Measurements from ENCODE around the gene EPS8L2.

EPS8L2 gene

GRCh38 chr11:766106-766935 lies 60.3 kb downstream of the EPS8L2 start:
- ChIA-PET POLR2A (interaction anchor here (0.6 to 1.1 kb wide), 2 partner anchors 40 to 260 kb away, joined by 5 read pairs; no protein-coding TSS in a partner anchor), CTCF (interaction anchor here (0.6 to 1.0 kb wide), 4 partner anchors 9 to 47 kb away, joined by 3 to 5 read pairs (median 4); partner anchors contain the start of gene GATD1)
- H3K36me3 ChIP-seq (ENCODE audit: control insufficient read depth in 2 of 2, insufficient read depth in 1 of 2, low read length in 2 of 2), result peaks cover 4 to 76% of the 10 kb centered on the region in 2 experiments; a peak in 2 of 3 replicates
- H3K27ac ChIP-seq (ENCODE audit: extremely low read depth, low read depth, low read length), result no peak overlapping the region
- no peaks in the 10 kb centered on the region for H3K4me1 ChIP-seq (ENCODE audit: control insufficient read depth, insufficient read depth, low read length)
- H3K4me3 ChIP-seq (ENCODE audit: low read depth, low read length), result no peak overlapping the region
- no peaks in the 10 kb centered on the region for H3K9me3 ChIP-seq (ENCODE audit: control insufficient read depth, insufficient read depth, low read depth, low read length)
- TF ChIP-seq KLF9 (tag by site-specific recombination; IDR thresholded peaks at IDR 0.05; ENCODE audit: low read depth) (peak; percentile 86), ZNF335 (tag by site-specific recombination; conservative IDR thresholded peaks at IDR 0.05) (no peak), KLF10 (tag by site-specific recombination; IDR thresholded peaks at IDR 0.05) (peak; percentile 89), IKZF3 (tag by site-specific recombination; IDR thresholded peaks at IDR 0.05) (no peak)

DNA sequence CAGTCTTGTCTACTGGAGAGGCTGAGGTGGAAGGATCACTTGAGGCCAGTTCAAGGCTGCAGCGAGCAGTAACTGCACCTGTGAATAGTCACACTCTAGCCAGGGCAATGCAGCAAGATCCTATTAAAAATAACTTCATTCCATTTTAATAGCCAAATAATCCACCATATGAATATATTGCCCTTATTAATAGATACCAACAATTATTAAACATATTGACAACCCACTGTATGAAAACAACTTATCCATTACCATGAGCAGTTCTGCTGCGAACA lies 60.8 kb downstream of the EPS8L2 start:
- Histone ChIP-seq H3K27ac (ENCODE audit: extremely low read depth, low read depth, low read length) (no peak overlapping the region), H3K36me3 (ENCODE audit: control insufficient read depth in 2 of 2, insufficient read depth in 1 of 2, low read length in 2 of 2) (peaks cover under 1 to 77% of the 10 kb centered on the region in 2 experiments; a peak in 2 of 3 replicates), H3K4me1 (ENCODE audit: control insufficient read depth, insufficient read depth, low read length) (no peaks in the 10 kb centered on the region), H3K4me3 (ENCODE audit: low read depth, low read length) (no peak overlapping the region), H3K9me3 (ENCODE audit: control insufficient read depth, insufficient read depth, low read depth, low read length) (no peaks in the 10 kb centered on the region)
- TF ChIP-seq KLF10 (tag by site-specific recombination; IDR thresholded peaks at IDR 0.05) (peak; percentile 19; the same call in 1 of the 2 replicates), AEBP2 (tag by site-specific recombination; IDR thresholded peaks at IDR 0.05; ENCODE audit: borderline replicate concordance) (no peak), ZNF121 (tag by site-specific recombination; IDR thresholded peaks at IDR 0.05) (peak; percentile 95)
- POLR2A ChIA-PET, result interaction anchor here (1.1 kb wide), 1 partner anchor 41 kb away, joined by 5 read pairs; no protein-coding TSS in a partner anchor
- CTCF ChIA-PET, result no interaction called here

- TF ChIP-seq ZIC2 (tag by site-specific recombination; IDR thresholded peaks at IDR 0.05) (peak; percentile 60), ZNF248 (tag by site-specific recombination; IDR thresholded peaks at IDR 0.05) (no peak)
- ChIA-PET POLR2A (no interaction called here), CTCF (no interaction called here)
- no peak overlapping the region for H3K27ac ChIP-seq (ENCODE audit: extremely low read depth, low read depth, low read length)
- no peaks in the 10 kb centered on the region for H3K9me3 ChIP-seq (ENCODE audit: control insufficient read depth, insufficient read depth, low read depth, low read length)
- peaks cover 0 to 77% of the 10 kb centered on the region in 2 experiments; a peak in 2 of 3 replicates for H3K36me3 ChIP-seq (ENCODE audit: control insufficient read depth in 2 of 2, insufficient read depth in 1 of 2, low read length in 2 of 2)
- H3K4me1 ChIP-seq (ENCODE audit: control insufficient read depth, insufficient read depth, low read length), result no peaks in the 10 kb centered on the region
- no peak overlapping the region for H3K4me3 ChIP-seq (ENCODE audit: low read depth, low read length)
These were observed 61.2 kb downstream of the EPS8L2 start for GRCh38 chr11:767238-767637.

GRCh38 chr11:769887-770641 lies 64.0 kb downstream of the EPS8L2 start:
- POLR2A ChIA-PET, result interaction anchor here (0.9 kb wide), 1 partner anchor 20 kb away, joined by 3 read pairs; the partner anchor contains the start of gene CEND1
- no peak overlapping the region for H3K27ac ChIP-seq (ENCODE audit: extremely low read depth, low read depth, low read length)
- TF ChIP-seq, protein P1, sequence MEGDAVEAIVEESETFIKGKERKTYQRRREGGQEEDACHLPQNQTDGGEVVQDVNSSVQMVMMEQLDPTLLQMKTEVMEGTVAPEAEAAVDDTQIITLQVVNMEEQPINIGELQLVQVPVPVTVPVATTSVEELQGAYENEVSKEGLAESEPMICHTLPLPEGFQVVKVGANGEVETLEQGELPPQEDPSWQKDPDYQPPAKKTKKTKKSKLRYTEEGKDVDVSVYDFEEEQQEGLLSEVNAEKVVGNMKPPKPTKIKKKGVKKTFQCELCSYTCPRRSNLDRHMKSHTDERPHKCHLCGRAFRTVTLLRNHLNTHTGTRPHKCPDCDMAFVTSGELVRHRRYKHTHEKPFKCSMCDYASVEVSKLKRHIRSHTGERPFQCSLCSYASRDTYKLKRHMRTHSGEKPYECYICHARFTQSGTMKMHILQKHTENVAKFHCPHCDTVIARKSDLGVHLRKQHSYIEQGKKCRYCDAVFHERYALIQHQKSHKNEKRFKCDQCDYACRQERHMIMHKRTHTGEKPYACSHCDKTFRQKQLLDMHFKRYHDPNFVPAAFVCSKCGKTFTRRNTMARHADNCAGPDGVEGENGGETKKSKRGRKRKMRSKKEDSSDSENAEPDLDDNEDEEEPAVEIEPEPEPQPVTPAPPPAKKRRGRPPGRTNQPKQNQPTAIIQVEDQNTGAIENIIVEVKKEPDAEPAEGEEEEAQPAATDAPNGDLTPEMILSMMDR (tag by site-specific recombination; IDR thresholded peaks at IDR 0.05), result no peak
- no peak for TF ChIP-seq ZNF48 (tag by site-specific recombination; IDR thresholded peaks at IDR 0.05)
- TF ChIP-seq ZNF184 (tag by site-specific recombination; IDR thresholded peaks at IDR 0.05), result no peak
- no peak for TF ChIP-seq ZNF473 (tag by site-specific recombination; IDR thresholded peaks at IDR 0.05)
- no peak for TF ChIP-seq ZNF416 (tag by site-specific recombination; IDR thresholded peaks at IDR 0.05)
- no peak for TF ChIP-seq HOXD13 (CRISPR knock-in tag; IDR thresholded peaks at IDR 0.05; ENCODE audit: borderline replicate concordance)
- no peak for TF ChIP-seq SETDB1 (IDR thresholded peaks at IDR 0.05; ENCODE audit: insufficient read length, low read length)
- no peak for TF ChIP-seq WT1 (tag by site-specific recombination; IDR thresholded peaks at IDR 0.05)
- TF ChIP-seq, protein P2, sequence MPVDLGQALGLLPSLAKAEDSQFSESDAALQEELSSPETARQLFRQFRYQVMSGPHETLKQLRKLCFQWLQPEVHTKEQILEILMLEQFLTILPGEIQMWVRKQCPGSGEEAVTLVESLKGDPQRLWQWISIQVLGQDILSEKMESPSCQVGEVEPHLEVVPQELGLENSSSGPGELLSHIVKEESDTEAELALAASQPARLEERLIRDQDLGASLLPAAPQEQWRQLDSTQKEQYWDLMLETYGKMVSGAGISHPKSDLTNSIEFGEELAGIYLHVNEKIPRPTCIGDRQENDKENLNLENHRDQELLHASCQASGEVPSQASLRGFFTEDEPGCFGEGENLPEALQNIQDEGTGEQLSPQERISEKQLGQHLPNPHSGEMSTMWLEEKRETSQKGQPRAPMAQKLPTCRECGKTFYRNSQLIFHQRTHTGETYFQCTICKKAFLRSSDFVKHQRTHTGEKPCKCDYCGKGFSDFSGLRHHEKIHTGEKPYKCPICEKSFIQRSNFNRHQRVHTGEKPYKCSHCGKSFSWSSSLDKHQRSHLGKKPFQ (tag by site-specific recombination; IDR thresholded peaks at IDR 0.05), result no peak
- TF ChIP-seq ZNF544 (tag by site-specific recombination; IDR thresholded peaks at IDR 0.05), result no peak
- TF ChIP-seq KLF16 (tag by site-specific recombination; IDR thresholded peaks at IDR 0.05), result no peak
- CTCF ChIA-PET, result no interaction called here
- H3K36me3 ChIP-seq (ENCODE audit: control insufficient read depth in 2 of 2, insufficient read depth in 1 of 2, low read length in 2 of 2), result peaks cover 0 to 78% of the 10 kb centered on the region in 2 experiments; a peak in 2 of 3 replicates
- no peaks in the 10 kb centered on the region for H3K9me3 ChIP-seq (ENCODE audit: control insufficient read depth, insufficient read depth, low read depth, low read length)
- no peak overlapping the region for H3K4me3 ChIP-seq (ENCODE audit: low read depth, low read length)
- H3K4me1 ChIP-seq (ENCODE audit: control insufficient read depth, insufficient read depth, low read length), result no peaks in the 10 kb centered on the region
